Caco-2 (cell line): Measurements from ENCODE around the gene CDHR1. TPM values are rescaled to one million over a fixed set of nuclear protein-coding genes. Genes with fewer than 3 reads are reported as not detected.

ENCODE experiments used
- BruUV-seq: library from RNA; stranded (reverse); fragments of 400-500 nt; replicated peaks from 2 replicates; lab custom pipeline; 2021; lab: Mats Ljungman, UMichigan
- CTCF ChIA-PET: fragments of 300-600 bp; sonication (Branson Sonifier 250); formaldehyde crosslinking; loops from one replicate; lab custom pipeline; 2022; ENCODE audit warnings: antibody characterized with exemption; lab: Charles Lee
- POLR2A ChIA-PET: fragments of 300-600 bp; sonication (Branson Sonifier 250); formaldehyde crosslinking; loops from one replicate; lab custom pipeline; 2022; ENCODE audit warnings: antibody characterized with exemption; lab: Charles Lee
- DNase-seq, 2 experiments: peaks; one replicate each; pipeline versions ENCODE4 v3.0.0 to v3.0.0-alpha.2; 2020 to 2022
- H3K27me3 ChIP-seq: replicated peaks from 2 replicates; pipeline ENCODE4 v1.6.0; 2011; ENCODE audit warnings: low read length; ENCODE audit not compliant: control insufficient read depth, insufficient read depth
- H3K36me3 ChIP-seq: 2 replicates; pipeline ENCODE4 v1.5.1; 2011; ENCODE audit warnings: low read length; ENCODE audit not compliant: control insufficient read depth, insufficient read depth
- H3K4me1 ChIP-seq: fragments of 250-450 bp; sonication (Bioruptor Pico); 2 replicates; pipeline ENCODE4 v1.5.1; 2020; ENCODE audit warnings: mild to moderate bottlenecking
- H3K4me3 ChIP-seq: 2 replicates; pipeline ENCODE4 v1.5.1; 2011; ENCODE audit warnings: low read depth, mild to moderate bottlenecking, control low read depth, low read length
- H3K9me3 ChIP-seq: fragments of 250-450 bp; sonication (Bioruptor Pico); 2 replicates; pipeline ENCODE4 v1.5.1; 2020; ENCODE audit warnings: mild to moderate bottlenecking, moderate library complexity
- H3K27ac Mint-ChIP-seq: one replicate; pipeline ENCODE4 v1.8.0; 2022; ENCODE audit warnings: mixed read lengths; ENCODE audit not compliant: unreplicated experiment
- H3K27me3 Mint-ChIP-seq: one replicate; pipeline ENCODE4 v1.8.0; 2022; ENCODE audit warnings: mixed read lengths; ENCODE audit not compliant: insufficient read depth, unreplicated experiment
- H3K36me3 Mint-ChIP-seq: one replicate; pipeline ENCODE4 v1.8.0; 2022; ENCODE audit warnings: mild to moderate bottlenecking, mixed read lengths; ENCODE audit not compliant: insufficient read depth, unreplicated experiment
- H3K4me1 Mint-ChIP-seq: one replicate; pipeline ENCODE4 v1.8.0; 2022; ENCODE audit warnings: low read depth, mixed read lengths; ENCODE audit not compliant: unreplicated experiment
- H3K4me3 Mint-ChIP-seq: one replicate; pipeline ENCODE4 v1.8.0; 2022; ENCODE audit warnings: mild to moderate bottlenecking, moderate library complexity, mixed read lengths; ENCODE audit not compliant: unreplicated experiment
- H3K9me3 Mint-ChIP-seq: one replicate; pipeline ENCODE4 v1.8.0; 2022; ENCODE audit warnings: mixed read lengths; ENCODE audit not compliant: unreplicated experiment
- intact Hi-C: fragments of 100-400 bp; cut with micrococcal nuclease; formaldehyde crosslinking; loops from one replicate; pipeline ENCODE4 v1.10.0; 2022; ENCODE audit not compliant: unreplicated experiment
- total RNA-seq: library from RNA; stranded (reverse); gene quantifications from 2 replicates; pipeline ENCODE4 v1.2.3, GENCODE V29; 2022
- TF ChIP-seq, protein P1 (sequence below), 2 experiments: fragments of 200-600 bp in 1 of 2; IDR thresholded peaks; 1 replicate in 1 of 2; 2 replicates in 1 of 2; pipeline versions ENCODE4 v1.5.1 to v1.8.0; 2011 to 2022; ENCODE audit warnings: antibody characterized with exemption in 1 of 2, control low read depth in 1 of 2, inconsistent platforms in 1 of 2, low read depth in 1 of 2, low read length in 1 of 2, mild to moderate bottlenecking in 1 of 2, moderate library complexity in 1 of 2; ENCODE audit not compliant: insufficient read depth in 1 of 2, severe bottlenecking in 1 of 2, unreplicated experiment in 1 of 2

CDHR1 gene
- total RNA-seq, 1 experiment from 2014 or later: not detected

DNA sequence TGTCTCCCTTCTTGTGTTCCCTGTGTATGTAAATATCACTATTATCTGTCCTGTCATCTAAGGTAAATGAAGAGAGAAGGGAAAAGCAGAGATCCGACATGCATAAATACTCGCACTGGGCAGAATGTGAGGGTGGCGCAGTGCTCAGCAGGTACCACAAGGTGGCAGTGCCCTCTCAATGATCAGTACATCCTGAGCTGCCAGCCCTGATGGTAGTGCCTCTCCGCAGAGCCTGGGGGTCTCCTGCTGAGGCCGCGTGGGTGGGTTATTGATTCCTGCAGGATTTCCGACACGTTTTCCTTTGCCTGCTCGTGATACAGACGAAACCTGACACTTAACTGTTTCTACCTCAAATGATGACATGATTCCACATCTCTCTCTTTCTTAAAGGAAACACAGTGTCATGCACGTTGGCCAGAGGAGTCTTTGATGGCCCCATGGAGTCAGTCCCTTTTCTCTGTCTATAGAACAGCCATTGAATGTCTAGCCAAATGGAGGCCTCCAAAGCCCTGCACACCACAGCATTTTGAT is 70.3 kb downstream of the CDHR1 start:
- no peaks in the 10 kb centered on the region for H3K36me3 Mint-ChIP-seq
- peaks cover 9% of the 10 kb centered on the region for H3K9me3 Mint-ChIP-seq
- Histone ChIP-seq H3K27me3 (no peaks in the 10 kb centered on the region; the same call in 1 of the 2 replicates), H3K9me3 (no peaks in the 10 kb centered on the region), H3K4me3 (no peak overlapping the region), H3K4me1 (no peaks in the 10 kb centered on the region), H3K36me3 (no peaks in the 10 kb centered on the region)
- H3K4me3 Mint-ChIP-seq: no peak overlapping the region
- peaks cover 13% of the 10 kb centered on the region for H3K4me1 Mint-ChIP-seq
- intact Hi-C loops: loop anchor here (1.0 to 10.0 kb wide), 5 partner anchors 88 to 480 kb away; no protein-coding TSS in a partner anchor
- CTCF ChIA-PET: interaction anchor here (0.5 to 4.2 kb wide), 10 partner anchors 23 to 349 kb away, joined by 3 to 53 read pairs (median 4); partner anchors contain the start of genes CCSER2 and LRIT1
- H3K27ac Mint-ChIP-seq: no peak overlapping the region
- TF ChIP-seq, protein P1, sequence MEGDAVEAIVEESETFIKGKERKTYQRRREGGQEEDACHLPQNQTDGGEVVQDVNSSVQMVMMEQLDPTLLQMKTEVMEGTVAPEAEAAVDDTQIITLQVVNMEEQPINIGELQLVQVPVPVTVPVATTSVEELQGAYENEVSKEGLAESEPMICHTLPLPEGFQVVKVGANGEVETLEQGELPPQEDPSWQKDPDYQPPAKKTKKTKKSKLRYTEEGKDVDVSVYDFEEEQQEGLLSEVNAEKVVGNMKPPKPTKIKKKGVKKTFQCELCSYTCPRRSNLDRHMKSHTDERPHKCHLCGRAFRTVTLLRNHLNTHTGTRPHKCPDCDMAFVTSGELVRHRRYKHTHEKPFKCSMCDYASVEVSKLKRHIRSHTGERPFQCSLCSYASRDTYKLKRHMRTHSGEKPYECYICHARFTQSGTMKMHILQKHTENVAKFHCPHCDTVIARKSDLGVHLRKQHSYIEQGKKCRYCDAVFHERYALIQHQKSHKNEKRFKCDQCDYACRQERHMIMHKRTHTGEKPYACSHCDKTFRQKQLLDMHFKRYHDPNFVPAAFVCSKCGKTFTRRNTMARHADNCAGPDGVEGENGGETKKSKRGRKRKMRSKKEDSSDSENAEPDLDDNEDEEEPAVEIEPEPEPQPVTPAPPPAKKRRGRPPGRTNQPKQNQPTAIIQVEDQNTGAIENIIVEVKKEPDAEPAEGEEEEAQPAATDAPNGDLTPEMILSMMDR (IDR thresholded peaks at IDR 0.05; ENCODE audit: insufficient read depth in 1 of 2, low read depth in 1 of 2, low read length in 1 of 2, severe bottlenecking in 1 of 2, unreplicated experiment in 1 of 2): peak; percentile 94 to 96
- POLR2A ChIA-PET: no interaction called here
- peak; percentile 63 to 75 for DNase-seq
- H3K27me3 Mint-ChIP-seq: peaks cover 4% of the 10 kb centered on the region
- no TSS peak for BruUV-seq

DNA sequence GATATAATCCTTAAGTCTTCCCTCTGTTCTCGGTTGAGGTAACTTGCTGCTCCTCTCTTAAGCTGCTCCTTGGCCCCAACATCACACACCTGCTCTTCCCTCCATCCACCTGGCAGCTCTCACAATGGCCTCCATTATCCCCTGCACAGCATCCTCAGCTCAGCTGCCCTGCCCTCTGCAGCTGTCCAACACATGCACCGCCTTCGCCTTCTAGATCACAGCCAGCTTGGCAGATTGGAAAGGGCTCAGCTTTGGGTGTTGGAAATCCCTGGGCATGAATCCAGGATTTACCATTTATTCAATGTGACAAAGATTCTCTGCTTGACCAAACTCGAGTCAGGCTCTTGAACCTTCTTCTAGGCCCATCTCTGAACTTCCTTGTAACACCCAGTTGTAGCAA is 71.1 kb downstream of the CDHR1 start:
- H3K4me3 ChIP-seq: no peak overlapping the region
- H3K9me3 ChIP-seq: no peaks in the 10 kb centered on the region
- intact Hi-C loops: loop anchor here (10.0 kb wide), 2 partner anchors 349 to 479 kb away; no protein-coding TSS in a partner anchor
- ChIA-PET CTCF (interaction anchor here (0.9 to 4.2 kb wide), 4 partner anchors 87 to 348 kb away, joined by 3 to 53 read pairs (median 4); no protein-coding TSS in a partner anchor), POLR2A (no interaction called here)
- BruUV-seq: no TSS peak
- DNase-seq: no peak
- H3K4me1 Mint-ChIP-seq: peaks cover 16% of the 10 kb centered on the region
- TF ChIP-seq, protein P1 (IDR thresholded peaks at IDR 0.05; ENCODE audit: insufficient read depth in 1 of 2, low read depth in 1 of 2, low read length in 1 of 2, severe bottlenecking in 1 of 2, unreplicated experiment in 1 of 2): no peak
- H3K27me3 ChIP-seq: no peaks in the 10 kb centered on the region; the same call in 1 of the 2 replicates
- H3K4me3 Mint-ChIP-seq: no peak overlapping the region
- peaks cover 3% of the 10 kb centered on the region for H3K4me1 ChIP-seq
- no peaks in the 10 kb centered on the region for H3K36me3 ChIP-seq
- no peak overlapping the region for H3K27ac Mint-ChIP-seq
- H3K9me3 Mint-ChIP-seq: peaks cover 9% of the 10 kb centered on the region
- H3K36me3 Mint-ChIP-seq: no peaks in the 10 kb centered on the region
- H3K27me3 Mint-ChIP-seq: peaks cover 4% of the 10 kb centered on the region

DNA sequence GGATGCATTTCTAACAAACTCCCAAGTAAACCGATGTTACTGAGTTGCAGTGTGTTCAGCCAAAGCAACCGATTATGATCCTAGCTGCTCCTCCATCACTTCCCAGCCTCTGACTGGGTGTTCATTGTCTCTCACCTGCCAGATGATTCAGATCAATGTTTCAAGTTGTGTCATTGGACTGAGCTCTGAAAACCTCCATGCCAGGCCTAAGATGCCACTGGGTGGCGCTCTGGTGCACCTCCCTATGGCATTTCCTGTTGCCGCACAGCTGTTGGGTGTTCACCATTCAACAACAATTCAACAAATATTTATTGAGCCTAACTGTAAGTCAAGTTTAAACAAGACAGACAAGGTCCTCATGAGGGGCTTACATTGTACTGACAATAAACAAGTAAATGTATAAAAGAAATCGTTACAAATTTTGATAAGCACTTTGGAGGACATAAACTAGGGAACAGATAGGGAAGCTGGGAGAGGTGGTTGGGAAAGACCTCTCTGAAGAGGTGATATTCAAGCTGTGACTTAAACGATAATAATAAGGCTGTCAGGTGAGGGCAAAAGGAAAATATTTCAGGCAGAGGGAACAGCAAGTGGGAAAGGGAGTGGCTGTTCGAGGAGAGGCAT is 73.3 kb downstream of the CDHR1 start:
- CTCF ChIA-PET: interaction anchor here (0.6 to 4.2 kb wide), 2 partner anchors 104 to 270 kb away, joined by 3 to 53 read pairs; no protein-coding TSS in a partner anchor
- Histone ChIP-seq H3K9me3 (no peaks in the 10 kb centered on the region), H3K4me3 (no peak overlapping the region), H3K36me3 (no peaks in the 10 kb centered on the region), H3K27me3 (no peaks in the 10 kb centered on the region; the same call in 1 of the 2 replicates), H3K4me1 (peaks cover 6% of the 10 kb centered on the region)
- BruUV-seq: no TSS peak
- Mint-ChIP-seq H3K4me3 (no peak overlapping the region), H3K27me3 (peaks cover 4% of the 10 kb centered on the region), H3K9me3 (peaks cover 9% of the 10 kb centered on the region), H3K4me1 (peaks cover 20% of the 10 kb centered on the region), H3K36me3 (no peaks in the 10 kb centered on the region), H3K27ac (peak overlapping the region; percentile 39)
- intact Hi-C loops: loop anchor here (10.0 kb wide), 2 partner anchors 347 to 477 kb away; no protein-coding TSS in a partner anchor
- DNase-seq: peak in 1 of 2 experiments; percentile 45
- POLR2A ChIA-PET: no interaction called here
- TF ChIP-seq, protein P1 (IDR thresholded peaks at IDR 0.05; ENCODE audit: insufficient read depth in 1 of 2, low read depth in 1 of 2, low read length in 1 of 2, severe bottlenecking in 1 of 2, unreplicated experiment in 1 of 2): peak in 1 of 2 experiments; percentile 31
